Progenitor cell of endocrine pancreas (in vitro differentiated cells): ENCODE results near the gene SCGB1D4. TPM values are rescaled to one million over a fixed set of nuclear protein-coding genes. Genes with fewer than 3 reads are reported as not detected.

Experiments used
- DNase-seq: peaks from one replicate; pipeline ENCODE4 v3.0.0; 2021; ENCODE audit warnings: low spot score; ENCODE audit not compliant: unreplicated experiment
- H3K27ac Mint-ChIP-seq: 2 replicates; pipeline ENCODE4 v1.8.0; 2021; ENCODE audit warnings: mild to moderate bottlenecking, moderate library complexity, mixed read lengths
- H3K27me3 Mint-ChIP-seq: 2 replicates; pipeline ENCODE4 v1.8.0; 2021; ENCODE audit warnings: mixed read lengths
- H3K36me3 Mint-ChIP-seq: 2 replicates; pipeline ENCODE4 v1.8.0; 2022; ENCODE audit warnings: mixed read lengths; ENCODE audit not compliant: insufficient read depth
- H3K4me1 Mint-ChIP-seq: 2 replicates; pipeline ENCODE4 v1.8.0; 2021; ENCODE audit warnings: low read depth, mixed read lengths
- H3K4me3 Mint-ChIP-seq: 2 replicates; pipeline ENCODE4 v1.8.0; 2021; ENCODE audit warnings: low read depth, mild to moderate bottlenecking, moderate library complexity, mixed read lengths
- H3K9me3 Mint-ChIP-seq: 2 replicates; pipeline ENCODE4 v1.8.0; 2021; ENCODE audit warnings: low read depth, mixed read lengths
- CTCF ChIP-seq: fragments of 200-600 bp; sonication (generic); IDR thresholded peaks from one replicate; pipeline ENCODE4 v1.5.0; 2021; ENCODE audit warnings: antibody characterized with exemption, mild to moderate bottlenecking; ENCODE audit not compliant: unreplicated experiment
- total RNA-seq: library from RNA; stranded (reverse); gene quantifications from 2 replicates; pipeline ENCODE4 v1.2.1, GENCODE V29; 2021

The SCGB1D4 gene
- total RNA-seq, 1 donor from 2014 or later, result not detected

- peak; percentile 72 for TF ChIP-seq CTCF
- no peak overlapping the region for H3K4me3 Mint-ChIP-seq
- H3K4me1 Mint-ChIP-seq, result peaks cover 22% of the 10 kb centered on the region
- peak; percentile 41 for DNase-seq
- no peaks in the 10 kb centered on the region for H3K9me3 Mint-ChIP-seq
- H3K36me3 Mint-ChIP-seq, result no peaks in the 10 kb centered on the region
- no peak overlapping the region for H3K27ac Mint-ChIP-seq
- H3K27me3 Mint-ChIP-seq, result peaks cover 2% of the 10 kb centered on the region
Observed at GRCh38 chr11:62324731-62325556, 26.1 kb upstream of the SCGB1D4 start.

- no peaks in the 10 kb centered on the region for H3K27me3 Mint-ChIP-seq
- no peak overlapping the region for H3K4me3 Mint-ChIP-seq
- no peak for TF ChIP-seq CTCF
- DNase-seq, result no peak
- no peaks in the 10 kb centered on the region for H3K36me3 Mint-ChIP-seq
- peaks cover 25% of the 10 kb centered on the region for H3K4me1 Mint-ChIP-seq
- H3K27ac Mint-ChIP-seq, result no peak overlapping the region
- H3K9me3 Mint-ChIP-seq, result no peaks in the 10 kb centered on the region
Observed at GRCh38 chr11:62322524-62322923, 23.6 kb upstream of the SCGB1D4 start.

GRCh38 chr11:62315431-62315830, 16.6 kb upstream of the SCGB1D4 start:
- Mint-ChIP-seq H3K4me3 (no peak overlapping the region), H3K27ac (no peak overlapping the region), H3K27me3 (peaks cover 36% of the 10 kb centered on the region), H3K9me3 (no peaks in the 10 kb centered on the region), H3K4me1 (peaks cover 2% of the 10 kb centered on the region), H3K36me3 (no peaks in the 10 kb centered on the region)
- no peak for DNase-seq
- no peak for TF ChIP-seq CTCF

- Mint-ChIP-seq H3K9me3 (peaks cover 3% of the 10 kb centered on the region), H3K27me3 (peaks cover 35% of the 10 kb centered on the region), H3K4me3 (no peak overlapping the region), H3K36me3 (no peaks in the 10 kb centered on the region), H3K27ac (no peak overlapping the region), H3K4me1 (no peaks in the 10 kb centered on the region)
- TF ChIP-seq CTCF, result no peak
- DNase-seq, result no peak
Observed at GRCh38 chr11:62309991-62310390, 11.1 kb upstream of the SCGB1D4 start.

GRCh38 chr11:62307950-62308349, 9.1 kb upstream of the SCGB1D4 start:
- H3K9me3 Mint-ChIP-seq, result peaks cover 3% of the 10 kb centered on the region
- H3K27me3 Mint-ChIP-seq, result peaks cover 27% of the 10 kb centered on the region

More at GRCh38 chr11:62307950-62308349, 9.1 kb upstream of the SCGB1D4 start:
- H3K36me3 Mint-ChIP-seq, result no peaks in the 10 kb centered on the region
- H3K4me1 Mint-ChIP-seq, result no peaks in the 10 kb centered on the region
- DNase-seq, result no peak
- H3K4me3 Mint-ChIP-seq, result no peak overlapping the region
- no peak for TF ChIP-seq CTCF
- H3K27ac Mint-ChIP-seq, result no peak overlapping the region
